Effector memory CD4-positive, alpha-beta T cell (primary cell): ENCODE measurements around the gene SAMD5.

Experiments
- DNase-seq, 3 donors: peaks; one replicate each; pipeline ENCODE4 v3.0.0-alpha.2; 2020
- H3K27ac ChIP-seq: 2 replicates; pipeline ENCODE4 v1.7.0; 2013; ENCODE audit warnings: mild to moderate bottlenecking, low read length, moderate library complexity; ENCODE audit not compliant: insufficient read depth, poor library complexity, severe bottlenecking
- H3K27me3 ChIP-seq: replicated peaks from 2 replicates; pipeline ENCODE4 v1.7.0; 2013; ENCODE audit warnings: mild to moderate bottlenecking, low read length; ENCODE audit not compliant: insufficient read depth, control insufficient read depth, poor library complexity, severe bottlenecking
- H3K36me3 ChIP-seq: 2 replicates; pipeline ENCODE4 v1.7.0; 2013; ENCODE audit warnings: mild to moderate bottlenecking, low read length, moderate library complexity; ENCODE audit not compliant: control insufficient read depth, insufficient read depth
- H3K4me1 ChIP-seq: 2 replicates; pipeline ENCODE4 v1.7.0; 2013; ENCODE audit warnings: low read length, mild to moderate bottlenecking; ENCODE audit not compliant: control insufficient read depth, insufficient read depth, poor library complexity, severe bottlenecking
- H3K4me3 ChIP-seq: 2 replicates; pipeline ENCODE4 v1.7.0; 2013; ENCODE audit warnings: low read length, low read depth, mild to moderate bottlenecking; ENCODE audit not compliant: insufficient read depth, poor library complexity, severe bottlenecking
- H3K9me3 ChIP-seq: 2 replicates; pipeline ENCODE4 v1.7.0; 2013; ENCODE audit warnings: mild to moderate bottlenecking, low read length, moderate library complexity; ENCODE audit not compliant: control insufficient read depth

SAMD5 gene

GRCh38 chr6:147561726-147562125 is 53.2 kb downstream of the SAMD5 start:
- H3K27ac ChIP-seq: no peak overlapping the region

GRCh38 chr6:147563472-147563871 is 55.0 kb downstream of the SAMD5 start:
- H3K4me1 ChIP-seq: no peaks in the 10 kb centered on the region
- H3K27me3 ChIP-seq: no peaks in the 10 kb centered on the region
- H3K36me3 ChIP-seq: no peaks in the 10 kb centered on the region
- no peaks in the 10 kb centered on the region for H3K9me3 ChIP-seq
- DNase-seq: no peak
- no peak overlapping the region for H3K27ac ChIP-seq
- no peak overlapping the region for H3K4me3 ChIP-seq

More at GRCh38 chr6:147561726-147562125, 53.2 kb downstream of the SAMD5 start:
- no peak overlapping the region for H3K4me3 ChIP-seq
- no peak for DNase-seq
- H3K9me3 ChIP-seq: no peaks in the 10 kb centered on the region
- no peaks in the 10 kb centered on the region for H3K27me3 ChIP-seq
- no peaks in the 10 kb centered on the region for H3K36me3 ChIP-seq
- no peaks in the 10 kb centered on the region for H3K4me1 ChIP-seq

DNA sequence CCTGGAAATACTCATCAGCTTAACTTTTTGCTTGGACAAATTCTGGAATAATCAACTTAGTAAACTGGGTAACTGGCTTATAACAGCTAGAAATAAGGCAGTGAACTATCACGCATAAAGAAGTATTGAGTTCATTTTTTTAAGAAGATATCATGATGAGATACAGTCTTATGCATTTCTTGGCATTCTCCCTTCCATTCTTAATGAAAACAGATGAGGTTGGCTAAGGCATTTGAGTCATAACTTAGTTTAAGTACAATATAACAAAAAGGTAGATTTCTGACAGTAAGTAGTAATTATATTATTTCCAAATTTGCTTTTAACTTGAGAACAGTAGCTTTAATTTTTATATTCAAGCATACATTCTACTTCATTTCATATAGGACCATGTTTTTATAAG is 56.1 kb downstream of the SAMD5 start:
- H3K4me3 ChIP-seq: no peak overlapping the region
- DNase-seq: no peak
- H3K27ac ChIP-seq: no peak overlapping the region
- no peaks in the 10 kb centered on the region for H3K9me3 ChIP-seq
- H3K4me1 ChIP-seq: no peaks in the 10 kb centered on the region
- H3K27me3 ChIP-seq: no peaks in the 10 kb centered on the region
- H3K36me3 ChIP-seq: no peaks in the 10 kb centered on the region

- H3K27ac ChIP-seq: no peak overlapping the region
- no peaks in the 10 kb centered on the region for H3K36me3 ChIP-seq
- H3K9me3 ChIP-seq: no peaks in the 10 kb centered on the region
- H3K4me1 ChIP-seq: no peaks in the 10 kb centered on the region
- no peak overlapping the region for H3K4me3 ChIP-seq
- no peaks in the 10 kb centered on the region for H3K27me3 ChIP-seq
- no peak for DNase-seq
Observed at GRCh38 chr6:147566244-147566898, 57.9 kb downstream of the SAMD5 start.

- Histone ChIP-seq H3K9me3 (no peaks in the 10 kb centered on the region), H3K36me3 (no peaks in the 10 kb centered on the region), H3K27me3 (no peaks in the 10 kb centered on the region), H3K27ac (no peak overlapping the region), H3K4me1 (no peaks in the 10 kb centered on the region), H3K4me3 (no peak overlapping the region)
- no peak for DNase-seq
Observed at GRCh38 chr6:147567141-147567805, 58.8 kb downstream of the SAMD5 start.

- no peak for DNase-seq
- Histone ChIP-seq H3K4me3 (no peak overlapping the region), H3K9me3 (no peaks in the 10 kb centered on the region), H3K27me3 (no peaks in the 10 kb centered on the region), H3K27ac (no peak overlapping the region), H3K36me3 (no peaks in the 10 kb centered on the region), H3K4me1 (no peaks in the 10 kb centered on the region)
Observed at GRCh38 chr6:147569788-147570187, 61.3 kb downstream of the SAMD5 start.

GRCh38 chr6:147570681-147571080 is 62.2 kb downstream of the SAMD5 start:
- H3K27ac ChIP-seq: no peak overlapping the region
- H3K27me3 ChIP-seq: no peaks in the 10 kb centered on the region
- no peak for DNase-seq
- H3K4me1 ChIP-seq: no peaks in the 10 kb centered on the region
- H3K9me3 ChIP-seq: no peaks in the 10 kb centered on the region
- H3K36me3 ChIP-seq: no peaks in the 10 kb centered on the region
- H3K4me3 ChIP-seq: no peak overlapping the region

GRCh38 chr6:147577488-147577887 is 69.0 kb downstream of the SAMD5 start:
- H3K4me3 ChIP-seq: no peak overlapping the region
- no peaks in the 10 kb centered on the region for H3K9me3 ChIP-seq
- DNase-seq: no peak
- H3K4me1 ChIP-seq: no peaks in the 10 kb centered on the region
- H3K27me3 ChIP-seq: no peaks in the 10 kb centered on the region
- no peak overlapping the region for H3K27ac ChIP-seq
- H3K36me3 ChIP-seq: no peaks in the 10 kb centered on the region

GRCh38 chr6:147578159-147578558 is 69.7 kb downstream of the SAMD5 start:
- Histone ChIP-seq H3K27ac (no peak overlapping the region), H3K9me3 (no peaks in the 10 kb centered on the region), H3K4me1 (no peaks in the 10 kb centered on the region), H3K36me3 (no peaks in the 10 kb centered on the region), H3K27me3 (no peaks in the 10 kb centered on the region), H3K4me3 (no peak overlapping the region)
- no peak for DNase-seq

DNA sequence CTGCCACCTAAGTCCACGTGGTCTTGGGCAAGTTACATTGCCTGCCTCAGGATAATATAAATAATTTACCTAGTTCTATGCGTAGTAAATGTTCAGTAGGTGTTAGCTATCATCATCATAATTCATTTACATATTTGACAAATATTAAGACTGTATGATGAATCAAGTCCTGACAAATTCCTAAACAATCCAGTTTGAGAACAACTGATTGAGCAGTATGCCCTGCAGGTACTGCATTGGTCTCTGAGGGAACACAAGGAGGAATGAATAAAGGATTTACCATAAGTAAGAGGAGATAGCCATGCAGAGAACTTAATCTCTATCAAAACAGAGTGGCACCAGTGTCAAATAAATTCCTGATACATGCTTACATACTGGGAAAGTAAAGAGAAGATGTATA is 70.4 kb downstream of the SAMD5 start:
- no peak overlapping the region for H3K4me3 ChIP-seq
- no peaks in the 10 kb centered on the region for H3K36me3 ChIP-seq
- H3K4me1 ChIP-seq: no peaks in the 10 kb centered on the region
- H3K27me3 ChIP-seq: no peaks in the 10 kb centered on the region
- no peak for DNase-seq
- H3K27ac ChIP-seq: no peak overlapping the region
- no peaks in the 10 kb centered on the region for H3K9me3 ChIP-seq
